VCaP (cell line): ENCODE measurements around the gene TMEM222.

ENCODE experiments used
- H3K27ac ChIP-seq: fragments of 450-650 bp; 2 replicates; pipeline ENCODE4 v1.5.1; 2017
- CTCF ChIP-seq: fragments of 450-650 bp; conservative IDR thresholded peaks from 2 replicates; pipeline ENCODE4 v1.5.1; 2017; ENCODE audit warnings: mild to moderate bottlenecking, moderate library complexity

Gene TMEM222

GRCh38 chr1:27342778-27343638 is 21.0 kb downstream of the TMEM222 start:
- H3K27ac ChIP-seq, result peak overlapping the region; percentile 80
- TF ChIP-seq CTCF, result no peak

GRCh38 chr1:27343639-27344025 is 21.7 kb downstream of the TMEM222 start:
- peak overlapping the region; percentile 80 for H3K27ac ChIP-seq
- TF ChIP-seq CTCF, result no peak

- no peak for TF ChIP-seq CTCF
Observed at GRCh38 chr1:27345272-27345671, 23.3 kb downstream of the TMEM222 start.

GRCh38 chr1:27346357-27346756 is 24.4 kb downstream of the TMEM222 start:
- no peak for TF ChIP-seq CTCF
- H3K27ac ChIP-seq, result no peak overlapping the region

More at GRCh38 chr1:27345272-27345671, 23.3 kb downstream of the TMEM222 start:
- no peak overlapping the region for H3K27ac ChIP-seq

GRCh38 chr1:27346991-27347624 is 25.1 kb downstream of the TMEM222 start:
- no peak for TF ChIP-seq CTCF
- no peak overlapping the region for H3K27ac ChIP-seq

GRCh38 chr1:27348861-27349783 is 27.2 kb downstream of the TMEM222 start:
- peak overlapping the region; percentile 91 for H3K27ac ChIP-seq
- TF ChIP-seq CTCF, result no peak
